HEK293 (cell line): ENCODE data around the gene GNGT1.

Experiments used
- GLIS1 ChIP-seq: fragments of 450-650 bp; formaldehyde crosslinking; IDR thresholded peaks from 2 replicates; pipeline ENCODE4 v1.5.1; 2016; ENCODE audit warnings: missing biosample characterization, missing genetic modification characterization
- KLF16 ChIP-seq: fragments of 450-650 bp; formaldehyde crosslinking; IDR thresholded peaks from 2 replicates; pipeline ENCODE4 v1.5.1; 2017; ENCODE audit warnings: missing biosample characterization, missing genetic modification characterization
- PRDM1 ChIP-seq: fragments of 450-650 bp; formaldehyde crosslinking; IDR thresholded peaks from 2 replicates; pipeline ENCODE4; 2016; ENCODE audit warnings: missing biosample characterization, missing genetic modification characterization
- YY1 ChIP-seq: fragments of 450-650 bp; formaldehyde crosslinking; IDR thresholded peaks from 2 replicates; pipeline ENCODE4 v1.5.1; 2018; ENCODE audit warnings: missing biosample characterization, missing genetic modification characterization
- ZBTB21 ChIP-seq: fragments of 450-650 bp; formaldehyde crosslinking; IDR thresholded peaks from 2 replicates; pipeline ENCODE4 v1.5.1; 2017; ENCODE audit warnings: missing biosample characterization, missing genetic modification characterization
- ZBTB8A ChIP-seq: fragments of 450-650 bp; formaldehyde crosslinking; IDR thresholded peaks from 2 replicates; pipeline ENCODE4 v1.5.1; 2016; ENCODE audit warnings: missing biosample characterization, missing genetic modification characterization
- ZNF16 ChIP-seq: fragments of 450-650 bp; formaldehyde crosslinking; IDR thresholded peaks from 2 replicates; pipeline ENCODE4 v1.5.1; 2016; ENCODE audit warnings: low read depth, missing biosample characterization, missing genetic modification characterization
- ZNF2 ChIP-seq: fragments of 450-650 bp; formaldehyde crosslinking; IDR thresholded peaks from 2 replicates; pipeline ENCODE4 v1.5.1; 2016; ENCODE audit warnings: missing biosample characterization, missing genetic modification characterization
- ZNF202 ChIP-seq: fragments of 450-650 bp; formaldehyde crosslinking; IDR thresholded peaks from 2 replicates; pipeline ENCODE4 v1.5.1; 2016; ENCODE audit warnings: missing biosample characterization, missing genetic modification characterization, borderline replicate concordance
- ZNF302 ChIP-seq: fragments of 450-650 bp; formaldehyde crosslinking; IDR thresholded peaks from 2 replicates; pipeline ENCODE4 v1.5.1; 2016; ENCODE audit warnings: missing biosample characterization, missing genetic modification characterization, low read depth
- ZNF433 ChIP-seq: fragments of 450-650 bp; formaldehyde crosslinking; IDR thresholded peaks from 2 replicates; pipeline ENCODE4 v1.5.1; 2016; ENCODE audit warnings: missing biosample characterization, missing genetic modification characterization, low read depth
- ZNF585B ChIP-seq: fragments of 450-650 bp; formaldehyde crosslinking; IDR thresholded peaks from 2 replicates; pipeline ENCODE4 v1.5.1; 2016; ENCODE audit warnings: missing biosample characterization, missing genetic modification characterization
- ZNF600 ChIP-seq: fragments of 450-650 bp; formaldehyde crosslinking; IDR thresholded peaks from 2 replicates; pipeline ENCODE4 v1.5.1; 2016; ENCODE audit warnings: missing biosample characterization, missing genetic modification characterization
- ZNF621 ChIP-seq: fragments of 450-650 bp; formaldehyde crosslinking; IDR thresholded peaks from 2 replicates; pipeline ENCODE4 v1.5.1; 2017; ENCODE audit warnings: missing biosample characterization, missing genetic modification characterization
- ZNF76 ChIP-seq: fragments of 450-650 bp; formaldehyde crosslinking; IDR thresholded peaks from 2 replicates; pipeline ENCODE4; 2016; ENCODE audit warnings: low read depth, missing biosample characterization, missing genetic modification characterization, borderline replicate concordance
- ZNF791 ChIP-seq: fragments of 450-650 bp; formaldehyde crosslinking; IDR thresholded peaks from 2 replicates; pipeline ENCODE4 v1.5.1; 2016; ENCODE audit warnings: missing biosample characterization, missing genetic modification characterization
- ZSCAN30 ChIP-seq: fragments of 450-650 bp; IDR thresholded peaks from 2 replicates; pipeline ENCODE4 v1.5.1; 2018; ENCODE audit warnings: missing biosample characterization, mild to moderate bottlenecking, missing genetic modification characterization, moderate library complexity
- TF ChIP-seq, protein P1 (sequence below): fragments of 450-650 bp; formaldehyde crosslinking; IDR thresholded peaks from 2 replicates; pipeline ENCODE4 v1.5.1; 2017; ENCODE audit warnings: missing biosample characterization, missing genetic modification characterization
- TF ChIP-seq, protein P2 (sequence below): fragments of 450-650 bp; formaldehyde crosslinking; optimal IDR thresholded peaks from 2 replicates; pipeline ENCODE3; 2016; ENCODE audit warnings: missing biosample characterization, mild to moderate bottlenecking, missing genetic modification characterization
- TF ChIP-seq, protein P3 (sequence below): fragments of 450-650 bp; formaldehyde crosslinking; IDR thresholded peaks from 2 replicates; pipeline ENCODE4 v1.5.1; 2016; ENCODE audit warnings: missing biosample characterization, missing genetic modification characterization, borderline replicate concordance
- TF ChIP-seq, protein P4 (sequence below): fragments of 450-650 bp; formaldehyde crosslinking; IDR thresholded peaks from 2 replicates; pipeline ENCODE4 v1.5.1; 2016; ENCODE audit warnings: missing biosample characterization, missing genetic modification characterization
- TF ChIP-seq, protein P5 (sequence below): fragments of 450-650 bp; formaldehyde crosslinking; IDR thresholded peaks from 2 replicates; pipeline ENCODE4 v1.5.1; 2016; ENCODE audit warnings: missing biosample characterization, missing genetic modification characterization
- TF ChIP-seq, protein P6 (sequence below): fragments of 450-650 bp; formaldehyde crosslinking; IDR thresholded peaks from 2 replicates; pipeline ENCODE4 v1.5.1; 2016; ENCODE audit warnings: missing biosample characterization, missing genetic modification characterization, low read depth
- TF ChIP-seq, protein P7 (sequence below): fragments of 450-650 bp; formaldehyde crosslinking; IDR thresholded peaks from 2 replicates; pipeline ENCODE4 v1.5.1; 2017; ENCODE audit warnings: missing biosample characterization, missing genetic modification characterization

GNGT1 gene

DNA sequence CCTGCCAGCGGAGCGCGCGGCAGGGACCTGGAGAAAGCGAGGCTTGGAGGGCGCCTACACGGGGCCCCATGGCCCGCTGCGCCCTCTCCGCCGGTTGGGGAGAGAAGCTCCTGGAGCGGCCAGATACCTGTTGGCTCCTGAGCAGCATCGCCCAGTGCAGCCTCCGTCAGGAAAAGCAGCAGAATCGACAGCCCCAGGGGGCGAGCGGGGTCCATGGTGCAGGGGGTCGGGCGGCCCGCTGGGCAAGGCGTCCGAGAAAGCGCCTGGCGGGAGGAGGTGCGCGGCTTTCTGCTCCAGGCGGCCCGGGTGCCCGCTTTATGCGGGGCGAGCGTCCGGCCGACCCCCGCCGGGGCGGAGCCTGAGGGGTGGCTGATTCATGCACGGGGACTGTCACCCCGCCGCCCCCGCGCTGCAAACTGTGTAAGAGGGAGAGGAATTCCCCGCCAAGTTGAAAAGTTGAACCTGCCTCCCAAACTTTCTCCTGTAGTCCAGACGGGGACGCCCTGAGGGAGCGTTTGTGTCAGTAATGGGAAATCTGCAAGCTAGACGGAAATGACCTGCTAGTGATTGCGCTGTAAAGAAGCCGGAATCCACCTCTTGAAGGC is 15.8 kb upstream of the GNGT1 start, which contains the start of gene TFPI2 (continued):
- TF ChIP-seq ZBTB21 (tag by site-specific recombination) (no peak), ZNF791 (tag by site-specific recombination) (no peak), ZNF76 (no peak), ZNF2 (tag by site-specific recombination) (0 out of 2 replicates have a peak, but pooled peaks have one; percentile 37), PRDM1 (peak; percentile 60), ZNF302 (tag by site-specific recombination) (no peak), YY1 (tag by site-specific recombination) (no peak), GLIS1 (tag by site-specific recombination) (peak; percentile 76), ZNF433 (no peak), ZBTB8A (peak; percentile 96), ZNF600 (0 out of 2 replicates have a peak, but pooled peaks have one; percentile 16), ZNF585B (tag by site-specific recombination) (no peak), ZNF621 (no peak), ZNF16 (tag by site-specific recombination) (no peak), ZSCAN30 (0 out of 2 replicates have a peak, but pooled peaks have one; percentile 25), ZNF202 (tag by site-specific recombination) (no peak), KLF16 (tag by site-specific recombination) (no peak; the same call in 1 of the 2 replicates)
- TF ChIP-seq, protein P1, sequence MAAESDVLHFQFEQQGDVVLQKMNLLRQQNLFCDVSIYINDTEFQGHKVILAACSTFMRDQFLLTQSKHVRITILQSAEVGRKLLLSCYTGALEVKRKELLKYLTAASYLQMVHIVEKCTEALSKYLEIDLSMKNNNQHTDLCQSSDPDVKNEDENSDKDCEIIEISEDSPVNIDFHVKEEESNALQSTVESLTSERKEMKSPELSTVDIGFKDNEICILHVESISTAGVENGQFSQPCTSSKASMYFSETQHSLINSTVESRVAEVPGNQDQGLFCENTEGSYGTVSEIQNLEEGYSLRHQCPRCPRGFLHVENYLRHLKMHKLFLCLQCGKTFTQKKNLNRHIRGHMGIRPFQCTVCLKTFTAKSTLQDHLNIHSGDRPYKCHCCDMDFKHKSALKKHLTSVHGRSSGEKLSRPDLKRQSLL = no peak
- TF ChIP-seq, protein P2, sequence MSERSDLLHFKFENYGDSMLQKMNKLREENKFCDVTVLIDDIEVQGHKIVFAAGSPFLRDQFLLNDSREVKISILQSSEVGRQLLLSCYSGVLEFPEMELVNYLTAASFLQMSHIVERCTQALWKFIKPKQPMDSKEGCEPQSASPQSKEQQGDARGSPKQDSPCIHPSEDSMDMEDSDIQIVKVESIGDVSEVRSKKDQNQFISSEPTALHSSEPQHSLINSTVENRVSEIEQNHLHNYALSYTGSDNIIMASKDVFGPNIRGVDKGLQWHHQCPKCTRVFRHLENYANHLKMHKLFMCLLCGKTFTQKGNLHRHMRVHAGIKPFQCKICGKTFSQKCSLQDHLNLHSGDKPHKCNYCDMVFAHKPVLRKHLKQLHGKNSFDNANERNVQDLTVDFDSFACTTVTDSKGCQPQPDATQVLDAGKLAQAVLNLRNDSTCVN (tag by site-specific recombination) = peak; percentile 90
- TF ChIP-seq, protein P3, sequence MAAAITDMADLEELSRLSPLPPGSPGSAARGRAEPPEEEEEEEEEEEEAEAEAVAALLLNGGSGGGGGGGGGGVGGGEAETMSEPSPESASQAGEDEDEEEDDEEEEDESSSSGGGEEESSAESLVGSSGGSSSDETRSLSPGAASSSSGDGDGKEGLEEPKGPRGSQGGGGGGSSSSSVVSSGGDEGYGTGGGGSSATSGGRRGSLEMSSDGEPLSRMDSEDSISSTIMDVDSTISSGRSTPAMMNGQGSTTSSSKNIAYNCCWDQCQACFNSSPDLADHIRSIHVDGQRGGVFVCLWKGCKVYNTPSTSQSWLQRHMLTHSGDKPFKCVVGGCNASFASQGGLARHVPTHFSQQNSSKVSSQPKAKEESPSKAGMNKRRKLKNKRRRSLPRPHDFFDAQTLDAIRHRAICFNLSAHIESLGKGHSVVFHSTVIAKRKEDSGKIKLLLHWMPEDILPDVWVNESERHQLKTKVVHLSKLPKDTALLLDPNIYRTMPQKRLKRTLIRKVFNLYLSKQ (tag by site-specific recombination) = no peak
- TF ChIP-seq, protein P4, sequence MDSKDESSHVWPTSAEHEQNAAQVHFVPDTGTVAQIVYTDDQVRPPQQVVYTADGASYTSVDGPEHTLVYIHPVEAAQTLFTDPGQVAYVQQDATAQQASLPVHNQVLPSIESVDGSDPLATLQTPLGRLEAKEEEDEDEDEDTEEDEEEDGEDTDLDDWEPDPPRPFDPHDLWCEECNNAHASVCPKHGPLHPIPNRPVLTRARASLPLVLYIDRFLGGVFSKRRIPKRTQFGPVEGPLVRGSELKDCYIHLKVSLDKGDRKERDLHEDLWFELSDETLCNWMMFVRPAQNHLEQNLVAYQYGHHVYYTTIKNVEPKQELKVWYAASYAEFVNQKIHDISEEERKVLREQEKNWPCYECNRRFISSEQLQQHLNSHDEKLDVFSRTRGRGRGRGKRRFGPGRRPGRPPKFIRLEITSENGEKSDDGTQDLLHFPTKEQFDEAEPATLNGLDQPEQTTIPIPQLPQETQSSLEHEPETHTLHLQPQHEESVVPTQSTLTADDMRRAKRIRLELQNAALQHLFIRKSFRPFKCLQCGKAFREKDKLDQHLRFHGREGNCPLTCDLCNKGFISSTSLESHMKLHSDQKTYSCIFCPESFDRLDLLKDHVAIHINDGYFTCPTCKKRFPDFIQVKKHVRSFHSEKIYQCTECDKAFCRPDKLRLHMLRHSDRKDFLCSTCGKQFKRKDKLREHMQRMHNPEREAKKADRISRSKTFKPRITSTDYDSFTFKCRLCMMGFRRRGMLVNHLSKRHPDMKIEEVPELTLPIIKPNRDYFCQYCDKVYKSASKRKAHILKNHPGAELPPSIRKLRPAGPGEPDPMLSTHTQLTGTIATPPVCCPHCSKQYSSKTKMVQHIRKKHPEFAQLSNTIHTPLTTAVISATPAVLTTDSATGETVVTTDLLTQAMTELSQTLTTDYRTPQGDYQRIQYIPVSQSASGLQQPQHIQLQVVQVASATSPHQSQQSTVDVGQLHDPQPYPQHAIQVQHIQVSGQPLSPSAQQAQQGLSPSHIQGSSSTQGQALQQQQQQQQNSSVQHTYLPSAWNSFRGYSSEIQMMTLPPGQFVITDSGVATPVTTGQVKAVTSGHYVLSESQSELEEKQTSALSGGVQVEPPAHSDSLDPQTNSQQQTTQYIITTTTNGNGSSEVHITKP = peak; percentile 94
- TF ChIP-seq, protein P5, sequence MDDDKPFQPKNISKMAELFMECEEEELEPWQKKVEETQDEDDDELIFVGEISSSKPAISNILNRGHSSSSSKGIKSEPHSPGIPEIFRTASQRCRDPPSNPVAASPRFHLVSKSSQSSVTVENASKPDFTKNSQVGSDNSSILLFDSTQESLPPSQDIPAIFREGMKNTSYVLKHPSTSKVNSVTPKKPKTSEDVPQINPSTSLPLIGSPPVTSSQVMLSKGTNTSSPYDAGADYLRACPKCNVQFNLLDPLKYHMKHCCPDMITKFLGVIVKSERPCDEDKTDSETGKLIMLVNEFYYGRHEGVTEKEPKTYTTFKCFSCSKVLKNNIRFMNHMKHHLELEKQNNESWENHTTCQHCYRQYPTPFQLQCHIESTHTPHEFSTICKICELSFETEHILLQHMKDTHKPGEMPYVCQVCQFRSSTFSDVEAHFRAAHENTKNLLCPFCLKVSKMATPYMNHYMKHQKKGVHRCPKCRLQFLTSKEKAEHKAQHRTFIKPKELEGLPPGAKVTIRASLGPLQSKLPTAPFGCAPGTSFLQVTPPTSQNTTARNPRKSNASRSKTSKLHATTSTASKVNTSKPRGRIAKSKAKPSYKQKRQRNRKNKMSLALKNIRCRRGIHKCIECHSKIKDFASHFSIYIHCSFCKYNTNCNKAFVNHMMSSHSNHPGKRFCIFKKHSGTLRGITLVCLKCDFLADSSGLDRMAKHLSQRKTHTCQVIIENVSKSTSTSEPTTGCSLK = no peak
- TF ChIP-seq, protein P6, sequence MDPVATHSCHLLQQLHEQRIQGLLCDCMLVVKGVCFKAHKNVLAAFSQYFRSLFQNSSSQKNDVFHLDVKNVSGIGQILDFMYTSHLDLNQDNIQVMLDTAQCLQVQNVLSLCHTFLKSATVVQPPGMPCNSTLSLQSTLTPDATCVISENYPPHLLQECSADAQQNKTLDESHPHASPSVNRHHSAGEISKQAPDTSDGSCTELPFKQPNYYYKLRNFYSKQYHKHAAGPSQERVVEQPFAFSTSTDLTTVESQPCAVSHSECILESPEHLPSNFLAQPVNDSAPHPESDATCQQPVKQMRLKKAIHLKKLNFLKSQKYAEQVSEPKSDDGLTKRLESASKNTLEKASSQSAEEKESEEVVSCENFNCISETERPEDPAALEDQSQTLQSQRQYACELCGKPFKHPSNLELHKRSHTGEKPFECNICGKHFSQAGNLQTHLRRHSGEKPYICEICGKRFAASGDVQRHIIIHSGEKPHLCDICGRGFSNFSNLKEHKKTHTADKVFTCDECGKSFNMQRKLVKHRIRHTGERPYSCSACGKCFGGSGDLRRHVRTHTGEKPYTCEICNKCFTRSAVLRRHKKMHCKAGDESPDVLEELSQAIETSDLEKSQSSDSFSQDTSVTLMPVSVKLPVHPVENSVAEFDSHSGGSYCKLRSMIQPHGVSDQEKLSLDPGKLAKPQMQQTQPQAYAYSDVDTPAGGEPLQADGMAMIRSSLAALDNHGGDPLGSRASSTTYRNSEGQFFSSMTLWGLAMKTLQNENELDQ (tag by site-specific recombination) = no peak
- TF ChIP-seq, protein P7, sequence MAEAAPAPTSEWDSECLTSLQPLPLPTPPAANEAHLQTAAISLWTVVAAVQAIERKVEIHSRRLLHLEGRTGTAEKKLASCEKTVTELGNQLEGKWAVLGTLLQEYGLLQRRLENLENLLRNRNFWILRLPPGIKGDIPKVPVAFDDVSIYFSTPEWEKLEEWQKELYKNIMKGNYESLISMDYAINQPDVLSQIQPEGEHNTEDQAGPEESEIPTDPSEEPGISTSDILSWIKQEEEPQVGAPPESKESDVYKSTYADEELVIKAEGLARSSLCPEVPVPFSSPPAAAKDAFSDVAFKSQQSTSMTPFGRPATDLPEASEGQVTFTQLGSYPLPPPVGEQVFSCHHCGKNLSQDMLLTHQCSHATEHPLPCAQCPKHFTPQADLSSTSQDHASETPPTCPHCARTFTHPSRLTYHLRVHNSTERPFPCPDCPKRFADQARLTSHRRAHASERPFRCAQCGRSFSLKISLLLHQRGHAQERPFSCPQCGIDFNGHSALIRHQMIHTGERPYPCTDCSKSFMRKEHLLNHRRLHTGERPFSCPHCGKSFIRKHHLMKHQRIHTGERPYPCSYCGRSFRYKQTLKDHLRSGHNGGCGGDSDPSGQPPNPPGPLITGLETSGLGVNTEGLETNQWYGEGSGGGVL (tag by site-specific recombination) = peak; percentile 72
